Mesodermal cell (in vitro differentiated cells): ENCODE measurements around the gene IL12RB2.
"Not testable (repeated sequence)": the region's sequence is repeated elsewhere in the genome, so short reads cannot be mapped to it uniquely, and the experiment has no call there.

Source experiments
- H3K27ac ChIP-seq: 2 replicates; pipeline ENCODE4 v1.7.0; 2013; ENCODE audit warnings: mild to moderate bottlenecking, low read depth, low read length, moderate library complexity; ENCODE audit not compliant: severe bottlenecking
- H3K36me3 ChIP-seq: 2 replicates; pipeline ENCODE4 v1.7.1; 2013; ENCODE audit warnings: mild to moderate bottlenecking, low read length, moderate library complexity; ENCODE audit not compliant: control insufficient read depth, insufficient read depth
- H3K4me1 ChIP-seq: one replicate; pipeline ENCODE4 v1.7.1; 2013; ENCODE audit warnings: mild to moderate bottlenecking, low read length; ENCODE audit not compliant: insufficient read depth, control insufficient read depth, poor library complexity, severe bottlenecking
- H3K4me3 ChIP-seq: 2 replicates; pipeline ENCODE4 v1.7.0; 2013; ENCODE audit warnings: low read length, control low read depth, mild to moderate bottlenecking; ENCODE audit not compliant: insufficient read depth, poor library complexity, severe bottlenecking; ENCODE audit errors: extremely low read depth
- H3K9me3 ChIP-seq: 2 replicates; pipeline ENCODE4 v1.7.1; 2013; ENCODE audit warnings: mild to moderate bottlenecking, low read length, moderate library complexity; ENCODE audit not compliant: control insufficient read depth
- WGBS, 2 experiments: methylation state at CpG; one replicate each; pipeline ENCODE4 v1.1.5; 2013; ENCODE audit warnings: missing lambda C conversion rate in 2 of 2; ENCODE audit not compliant: insufficient coverage in 2 of 2; 5-methylcytosine and 5-hydroxymethylcytosine counted together

The IL12RB2 gene

GRCh38 chr1:67399199-67399993 lies 91.7 kb downstream of the IL12RB2 start:
- H3K4me3 ChIP-seq = no peak overlapping the region
- H3K27ac ChIP-seq = no peak overlapping the region
- no peaks in the 10 kb centered on the region for H3K36me3 ChIP-seq
- WGBS, 2 experiments = 91 to 100% methylated on average over 1 to 3 of the region's 7 CpGs
- no peaks in the 10 kb centered on the region for H3K4me1 ChIP-seq
- no peaks in the 10 kb centered on the region for H3K9me3 ChIP-seq

- WGBS, 2 experiments = 90 to 94% methylated on average over 9 to 11 of the region's 12 CpGs
- not testable (repeated sequence) for H3K27ac ChIP-seq, H3K4me1 ChIP-seq, H3K4me3 ChIP-seq, H3K36me3 ChIP-seq, H3K9me3 ChIP-seq
Measured at GRCh38 chr1:67400029-67400786, 92.5 kb downstream of the IL12RB2 start.

GRCh38 chr1:67401443-67401842 lies 93.8 kb downstream of the IL12RB2 start:
- WGBS, 2 experiments = 96 to 97% methylated on average over 5 to 6 of the region's 6 CpGs
- H3K4me3 ChIP-seq = no peak overlapping the region

GRCh38 chr1:67404212-67404620 lies 96.5 kb downstream of the IL12RB2 start:
- peaks cover 2% of the 10 kb centered on the region for H3K36me3 ChIP-seq
- H3K27ac ChIP-seq = no peak overlapping the region
- H3K4me3 ChIP-seq = no peak overlapping the region
- 65 to 69% methylated on average over 4 to 5 of the region's 5 CpGs for WGBS, 2 experiments
- H3K4me1 ChIP-seq = no peaks in the 10 kb centered on the region
- no peaks in the 10 kb centered on the region for H3K9me3 ChIP-seq

More at GRCh38 chr1:67401443-67401842, 93.8 kb downstream of the IL12RB2 start:
- Histone ChIP-seq H3K27ac (no peak overlapping the region), H3K4me1 (no peaks in the 10 kb centered on the region), H3K9me3 (no peaks in the 10 kb centered on the region), H3K36me3 (no peaks in the 10 kb centered on the region)

GRCh38 chr1:67405473-67406245 lies 98.0 kb downstream of the IL12RB2 start:
- Histone ChIP-seq H3K36me3 (peaks cover 10% of the 10 kb centered on the region), H3K4me3 (no peak overlapping the region), H3K9me3 (no peaks in the 10 kb centered on the region), H3K4me1 (no peaks in the 10 kb centered on the region), H3K27ac (no peak overlapping the region)
- WGBS, 2 experiments = 96 to 100% methylated on average over 1 to 2 of the region's 3 CpGs

GRCh38 chr1:67407498-67407897 lies 99.8 kb downstream of the IL12RB2 start:
- WGBS, 2 experiments = 93 to 98% methylated on average over 3 to 5 of the region's 5 CpGs
- Histone ChIP-seq H3K27ac (no peak overlapping the region), H3K4me1 (no peaks in the 10 kb centered on the region), H3K36me3 (peaks cover 18% of the 10 kb centered on the region), H3K9me3 (no peaks in the 10 kb centered on the region), H3K4me3 (no peak overlapping the region)

GRCh38 chr1:67408148-67408547 lies 100.5 kb downstream of the IL12RB2 start:
- peaks cover 21% of the 10 kb centered on the region for H3K36me3 ChIP-seq
- no CpG with 5 or more reads among the region's 1 CpG for WGBS, 2 experiments
- H3K4me3 ChIP-seq = no peak overlapping the region
- H3K9me3 ChIP-seq = no peaks in the 10 kb centered on the region
- H3K4me1 ChIP-seq = no peaks in the 10 kb centered on the region
- no peak overlapping the region for H3K27ac ChIP-seq

GRCh38 chr1:67413101-67413500 lies 105.4 kb downstream of the IL12RB2 start:
- H3K4me1 ChIP-seq, H3K27ac ChIP-seq, H3K4me3 ChIP-seq, H3K9me3 ChIP-seq: not testable (repeated sequence)
- WGBS, 2 experiments = 73 to 82% methylated on average over 2 of the region's 2 CpGs
- H3K36me3 ChIP-seq = peaks cover 67% of the 10 kb centered on the region

GRCh38 chr1:67414574-67414973 lies 106.9 kb downstream of the IL12RB2 start:
- 100% methylated on average over 1 of the region's 2 CpGs; no CpG with 5 or more reads in 1 of the 2 experiments for WGBS, 2 experiments
- Histone ChIP-seq H3K9me3 (no peaks in the 10 kb centered on the region), H3K27ac (no peak overlapping the region), H3K4me1 (no peaks in the 10 kb centered on the region), H3K4me3 (no peak overlapping the region), H3K36me3 (peaks cover 77% of the 10 kb centered on the region)

- Histone ChIP-seq H3K9me3 (no peaks in the 10 kb centered on the region), H3K36me3 (peaks cover 77% of the 10 kb centered on the region), H3K27ac (no peak overlapping the region), H3K4me3 (no peak overlapping the region), H3K4me1 (no peaks in the 10 kb centered on the region)
- 97% methylated on average over 5 to 7 of the region's 13 CpGs for WGBS, 2 experiments
Measured at GRCh38 chr1:67415041-67415440, 107.4 kb downstream of the IL12RB2 start.
